ENCODE data around the gene TP53RK. TPM values are rescaled to one million over a fixed set of nuclear protein-coding genes. Genes with fewer than 3 reads are reported as not detected.

TP53RK gene
- total and polyA plus RNA-seq, 2 of the 13 experiments (the other 11 are each of a cell fraction or from before 2014, with no cell fraction given), result 12.9 to 25.5 TPM

GRCh38 chr20:46670585-46671584, 18.4 kb downstream of the TP53RK start (continued):
- TF ChIP-seq MIER3 (CRISPR knock-in tag; IDR thresholded peaks at IDR 0.05; ENCODE audit: borderline replicate concordance) (peak; percentile 98; the same call in 1 of the 2 replicates), ZNF747 (CRISPR knock-in tag; IDR thresholded peaks at IDR 0.05; ENCODE audit: borderline replicate concordance) (peak; percentile 2; the same call in 1 of the 2 replicates), KLF16 (CRISPR knock-in tag; IDR thresholded peaks at IDR 0.05) (peak in 1 of 2 experiments; percentile 93; a peak in 2 of 4 replicates), ESRRA (CRISPR knock-in tag; IDR thresholded peaks at IDR 0.05; ENCODE audit: low read depth) (peak; percentile 86), ZNF20 (CRISPR knock-in tag; IDR thresholded peaks at IDR 0.05) (0 out of 2 replicates have a peak, but pooled peaks have one; percentile 44), ZNF589 (CRISPR knock-in tag; conservative IDR thresholded peaks at IDR 0.05) (no peak; the same call in 1 of the 2 replicates), NFYB (CRISPR knock-in tag; IDR thresholded peaks at IDR 0.05) (peak; percentile 47; the same call in 1 of the 2 replicates), PREB (CRISPR knock-in tag; IDR thresholded peaks at IDR 0.05) (no peak), RFX1 (IDR thresholded peaks at IDR 0.05) (no peak), ZGPAT (CRISPR knock-in tag; IDR thresholded peaks at IDR 0.05) (peak; percentile 99), ZBTB33 (CRISPR knock-in tag; IDR thresholded peaks at IDR 0.05) (peak; percentile 58; the same call in 1 of the 2 replicates), MLLT10 (CRISPR knock-in tag; IDR thresholded peaks at IDR 0.05) (no peak), NFKB2 (CRISPR knock-in tag; IDR thresholded peaks at IDR 0.05; ENCODE audit: borderline replicate concordance) (no peak), ZSCAN12 (CRISPR knock-in tag; IDR thresholded peaks at IDR 0.05) (no peak), NCOA2 (CRISPR knock-in tag; IDR thresholded peaks at IDR 0.05) (peak; percentile 99), PRPF4 (IDR thresholded peaks at IDR 0.05; ENCODE audit: low read depth, low read length, poor library complexity, severe bottlenecking) (no peak), TEF (CRISPR knock-in tag; IDR thresholded peaks at IDR 0.05) (no peak), DNMT1 (CRISPR knock-in tag; IDR thresholded peaks at IDR 0.05) (no peak), ZKSCAN5 (CRISPR knock-in tag; IDR thresholded peaks at IDR 0.05) (no peak)
- TF ChIP-seq, protein P1, sequence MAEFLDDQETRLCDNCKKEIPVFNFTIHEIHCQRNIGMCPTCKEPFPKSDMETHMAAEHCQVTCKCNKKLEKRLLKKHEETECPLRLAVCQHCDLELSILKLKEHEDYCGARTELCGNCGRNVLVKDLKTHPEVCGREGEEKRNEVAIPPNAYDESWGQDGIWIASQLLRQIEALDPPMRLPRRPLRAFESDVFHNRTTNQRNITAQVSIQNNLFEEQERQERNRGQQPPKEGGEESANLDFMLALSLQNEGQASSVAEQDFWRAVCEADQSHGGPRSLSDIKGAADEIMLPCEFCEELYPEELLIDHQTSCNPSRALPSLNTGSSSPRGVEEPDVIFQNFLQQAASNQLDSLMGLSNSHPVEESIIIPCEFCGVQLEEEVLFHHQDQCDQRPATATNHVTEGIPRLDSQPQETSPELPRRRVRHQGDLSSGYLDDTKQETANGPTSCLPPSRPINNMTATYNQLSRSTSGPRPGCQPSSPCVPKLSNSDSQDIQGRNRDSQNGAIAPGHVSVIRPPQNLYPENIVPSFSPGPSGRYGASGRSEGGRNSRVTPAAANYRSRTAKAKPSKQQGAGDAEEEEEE (CRISPR knock-in tag; IDR thresholded peaks at IDR 0.05; ENCODE audit: borderline replicate concordance), result no peak
- TF ChIP-seq, protein P2, sequence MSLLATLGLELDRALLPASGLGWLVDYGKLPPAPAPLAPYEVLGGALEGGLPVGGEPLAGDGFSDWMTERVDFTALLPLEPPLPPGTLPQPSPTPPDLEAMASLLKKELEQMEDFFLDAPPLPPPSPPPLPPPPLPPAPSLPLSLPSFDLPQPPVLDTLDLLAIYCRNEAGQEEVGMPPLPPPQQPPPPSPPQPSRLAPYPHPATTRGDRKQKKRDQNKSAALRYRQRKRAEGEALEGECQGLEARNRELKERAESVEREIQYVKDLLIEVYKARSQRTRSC (CRISPR knock-in tag; IDR thresholded peaks at IDR 0.05; ENCODE audit: low read depth), result no peak

Data from HepG2 (cell line).